ENCODE measurements around the gene SEMA3A.
"Not testable (repeated sequence)": the region's sequence is repeated elsewhere in the genome, so short reads cannot be mapped to it uniquely, and the experiment has no call there.

Gene SEMA3A

DNA sequence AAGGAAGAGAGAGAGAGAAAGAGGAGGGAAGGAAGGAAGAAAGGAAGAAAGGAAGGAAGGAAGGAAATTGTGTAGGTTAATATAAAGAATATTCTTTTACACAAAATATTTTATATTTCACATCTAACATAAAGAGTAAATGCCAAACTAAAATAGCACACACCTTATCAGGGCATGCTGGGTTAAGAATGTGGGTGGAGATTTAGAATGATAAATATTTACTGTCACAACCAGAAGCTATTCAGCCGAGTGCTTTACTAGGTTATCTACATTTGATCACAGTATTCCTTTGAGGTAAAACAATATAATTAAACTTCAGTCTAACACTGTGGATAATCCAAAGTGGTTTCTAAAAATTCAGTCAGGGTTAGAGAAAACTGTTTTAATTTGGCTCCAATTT lies 103.3 kb downstream of the SEMA3A start:
- no peak for DNase-seq
- in situ Hi-C loops (cut with HindIII; ENCODE audit: low pct_ligation_motif_present, low pct_unique_long_range_greater_than_20kb, low sequenced_read_pairs) = no loop called here

GRCh38 chr7:84088802-84089201 lies 105.8 kb downstream of the SEMA3A start:
- DNase-seq = no peak
- in situ Hi-C loops (cut with HindIII; ENCODE audit: low pct_ligation_motif_present, low pct_unique_long_range_greater_than_20kb, low sequenced_read_pairs) = no loop called here

GRCh38 chr7:84085998-84086397 lies 108.6 kb downstream of the SEMA3A start:
- no peak for DNase-seq
- in situ Hi-C loops (cut with HindIII; ENCODE audit: low pct_ligation_motif_present, low pct_unique_long_range_greater_than_20kb, low sequenced_read_pairs) = no loop called here

DNA sequence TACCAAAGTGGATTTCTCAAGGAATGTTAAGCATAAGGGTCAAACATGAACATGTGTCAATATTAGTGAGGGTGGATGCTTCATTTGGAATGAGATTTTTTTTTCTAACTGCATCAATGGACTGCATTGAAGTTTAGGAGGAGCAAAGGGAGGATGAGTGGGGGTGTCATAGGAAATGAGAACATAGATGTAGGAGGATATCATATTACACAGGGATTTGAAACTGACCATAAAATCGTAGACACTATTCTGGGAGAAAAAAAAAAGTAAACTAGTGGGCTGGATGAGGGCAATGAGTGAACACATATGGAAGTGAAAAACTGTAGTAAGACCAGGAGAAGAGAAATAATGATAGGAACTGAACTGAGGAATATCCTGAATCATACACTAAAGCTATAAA lies 109.4 kb downstream of the SEMA3A start:
- DNase-seq = no peak
- in situ Hi-C loops (cut with HindIII; ENCODE audit: low pct_ligation_motif_present, low pct_unique_long_range_greater_than_20kb, low sequenced_read_pairs) = no loop called here

DNA sequence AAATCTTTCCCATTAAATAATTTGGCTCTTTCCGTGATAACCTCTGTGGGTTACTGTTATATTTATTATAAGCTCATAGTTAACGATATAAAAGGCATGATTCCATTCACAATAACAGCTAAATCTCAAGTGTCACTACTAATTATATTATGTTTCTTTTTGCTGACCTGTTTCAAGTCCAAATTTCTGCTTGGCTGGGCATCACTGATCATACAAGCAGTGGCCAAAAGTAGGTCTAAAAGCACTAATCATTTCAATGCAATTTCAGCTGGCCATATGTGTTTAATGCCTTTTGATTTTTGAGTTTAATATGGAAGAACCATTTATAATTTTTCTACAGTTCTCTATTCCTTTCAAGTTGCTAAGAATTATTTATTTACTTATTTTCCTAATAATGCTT lies 110.7 kb downstream of the SEMA3A start:
- in situ Hi-C loops (cut with HindIII; ENCODE audit: low pct_ligation_motif_present, low pct_unique_long_range_greater_than_20kb, low sequenced_read_pairs) = no loop called here
- no peak for DNase-seq

GRCh38 chr7:84081973-84082522 lies 112.5 kb downstream of the SEMA3A start:
- DNase-seq = no peak
- in situ Hi-C loops (cut with HindIII; ENCODE audit: low pct_ligation_motif_present, low pct_unique_long_range_greater_than_20kb, low sequenced_read_pairs) = no loop called here

DNA sequence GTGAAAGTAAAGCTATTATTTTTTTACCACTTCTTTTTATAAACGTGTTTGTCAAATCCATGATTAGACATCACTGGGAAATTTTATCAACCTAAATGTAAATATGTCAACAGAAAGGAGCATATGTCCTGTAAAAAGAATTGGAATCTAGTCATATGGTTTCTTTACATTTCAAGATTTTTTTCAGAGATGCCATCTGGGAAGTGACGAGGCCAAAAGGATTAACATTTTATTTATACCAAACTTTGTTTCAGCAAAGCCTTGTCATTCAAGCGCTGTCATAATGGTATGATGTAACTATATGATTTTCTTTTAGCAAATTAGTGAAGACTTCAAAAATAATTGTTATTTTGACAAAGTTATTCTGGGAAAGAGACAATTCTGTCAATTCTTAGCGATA lies 117.3 kb downstream of the SEMA3A start:
- in situ Hi-C loops (cut with HindIII; ENCODE audit: low pct_ligation_motif_present, low pct_unique_long_range_greater_than_20kb, low sequenced_read_pairs) = no loop called here
- DNase-seq = no peak

DNA sequence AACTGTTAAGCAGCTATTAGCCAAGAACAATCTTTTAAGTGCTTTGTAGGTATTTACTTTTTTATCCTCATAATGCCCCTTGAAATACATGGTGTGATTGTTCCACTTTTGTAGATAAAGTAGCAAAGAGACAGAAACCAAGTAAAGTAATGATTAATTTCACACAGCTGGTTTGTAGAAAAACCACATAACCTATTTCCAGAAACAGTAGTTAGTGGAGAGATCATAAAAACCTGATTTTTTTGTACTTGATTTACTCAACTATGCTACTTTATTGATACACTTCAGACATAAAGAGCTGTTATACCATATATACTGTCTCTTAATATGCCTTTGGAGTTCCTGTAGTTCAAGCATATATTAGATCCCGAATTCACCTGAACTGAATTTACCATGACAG lies 118.4 kb downstream of the SEMA3A start:
- DNase-seq = no peak
- in situ Hi-C loops (cut with HindIII; ENCODE audit: low pct_ligation_motif_present, low pct_unique_long_range_greater_than_20kb, low sequenced_read_pairs) = no loop called here

GRCh38 chr7:84073186-84073875 lies 121.3 kb downstream of the SEMA3A start:
- no peak for DNase-seq
- in situ Hi-C loops (cut with HindIII; ENCODE audit: low pct_ligation_motif_present, low pct_unique_long_range_greater_than_20kb, low sequenced_read_pairs) = no loop called here

- no peak for DNase-seq
- in situ Hi-C loops (cut with HindIII; ENCODE audit: low pct_ligation_motif_present, low pct_unique_long_range_greater_than_20kb, low sequenced_read_pairs) = no loop called here
These were observed 123.8 kb downstream of the SEMA3A start for GRCh38 chr7:84070770-84071169.

DNA sequence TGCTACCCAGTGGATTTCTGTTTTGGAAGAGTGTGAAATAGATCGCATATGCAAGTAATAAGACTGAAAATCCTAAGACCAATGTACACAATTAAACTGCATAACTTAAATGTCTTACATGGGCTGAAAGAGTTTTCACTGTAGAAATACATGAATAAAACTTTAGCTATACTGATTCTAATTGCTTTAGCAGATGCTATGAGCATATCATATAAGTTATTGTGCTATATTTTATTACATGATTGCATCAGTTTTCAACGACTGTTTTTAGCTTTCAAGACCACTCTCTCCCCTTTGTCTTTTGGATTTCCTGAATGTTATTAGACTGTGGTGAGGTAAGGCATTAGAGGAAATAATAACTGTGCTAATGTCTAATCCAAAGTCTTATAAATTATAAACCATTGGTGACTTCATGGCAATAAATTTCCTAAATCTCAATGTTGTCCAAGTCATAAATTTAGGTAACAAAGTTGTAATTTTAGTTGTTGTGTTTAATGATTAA lies 124.5 kb downstream of the SEMA3A start:
- no peak for DNase-seq
- in situ Hi-C loops (cut with HindIII; ENCODE audit: low pct_ligation_motif_present, low pct_unique_long_range_greater_than_20kb, low sequenced_read_pairs) = no loop called here

DNA sequence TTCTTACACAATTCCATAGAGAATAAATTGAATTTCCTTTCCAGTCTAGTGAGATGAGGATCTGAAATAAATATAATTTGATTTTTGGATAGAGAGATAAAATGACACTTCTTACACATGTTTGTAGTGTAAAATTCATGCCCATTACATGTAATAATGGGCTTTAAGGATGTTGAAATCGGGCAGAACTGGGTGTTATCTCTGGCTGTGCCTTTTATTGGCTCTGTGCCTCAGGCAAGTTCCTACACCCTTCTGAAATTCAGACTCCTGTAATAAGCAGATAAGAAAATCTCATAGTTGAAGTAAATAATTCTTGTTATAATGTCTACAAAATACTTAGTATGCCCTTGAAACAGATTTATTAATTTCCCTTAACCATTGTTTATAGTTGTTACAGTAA lies 125.6 kb downstream of the SEMA3A start:
- in situ Hi-C loops (cut with HindIII; ENCODE audit: low pct_ligation_motif_present, low pct_unique_long_range_greater_than_20kb, low sequenced_read_pairs) = no loop called here
- DNase-seq = no peak

GRCh38 chr7:84062489-84062901 lies 132.1 kb downstream of the SEMA3A start:
- DNase-seq; in situ Hi-C loops (cut with HindIII; ENCODE audit: low pct_ligation_motif_present, low pct_unique_long_range_greater_than_20kb, low sequenced_read_pairs): not testable (repeated sequence)

DNA sequence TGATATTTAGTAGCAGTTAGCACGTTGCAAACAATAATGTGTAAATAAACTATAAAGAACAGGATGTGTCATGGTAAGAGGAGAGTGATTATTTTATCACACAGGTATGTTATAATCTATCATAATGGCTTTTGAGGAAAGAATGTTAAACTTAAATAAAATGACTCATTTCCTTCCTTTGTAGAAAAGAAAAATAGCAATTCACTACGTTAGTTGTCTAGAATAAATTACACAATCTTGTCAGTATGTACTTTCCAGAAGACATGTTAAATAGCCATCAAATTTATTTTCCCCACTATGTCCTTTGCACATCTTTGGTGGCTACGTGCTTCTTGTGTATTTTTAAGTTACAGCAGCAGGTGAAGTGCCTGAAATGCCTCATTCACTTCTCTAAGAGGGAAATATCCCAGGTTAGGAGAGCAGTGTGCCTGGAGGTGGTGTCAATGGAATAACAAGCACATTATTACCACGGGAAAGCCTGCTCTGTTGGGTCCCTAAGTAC lies 133.8 kb downstream of the SEMA3A start:
- in situ Hi-C loops (cut with HindIII; ENCODE audit: low pct_ligation_motif_present, low pct_unique_long_range_greater_than_20kb, low sequenced_read_pairs) = no loop called here
- no peak for DNase-seq

GRCh38 chr7:84060000-84060399 lies 134.6 kb downstream of the SEMA3A start:
- in situ Hi-C loops (cut with HindIII; ENCODE audit: low pct_ligation_motif_present, low pct_unique_long_range_greater_than_20kb, low sequenced_read_pairs) = no loop called here
- no peak for DNase-seq

DNA sequence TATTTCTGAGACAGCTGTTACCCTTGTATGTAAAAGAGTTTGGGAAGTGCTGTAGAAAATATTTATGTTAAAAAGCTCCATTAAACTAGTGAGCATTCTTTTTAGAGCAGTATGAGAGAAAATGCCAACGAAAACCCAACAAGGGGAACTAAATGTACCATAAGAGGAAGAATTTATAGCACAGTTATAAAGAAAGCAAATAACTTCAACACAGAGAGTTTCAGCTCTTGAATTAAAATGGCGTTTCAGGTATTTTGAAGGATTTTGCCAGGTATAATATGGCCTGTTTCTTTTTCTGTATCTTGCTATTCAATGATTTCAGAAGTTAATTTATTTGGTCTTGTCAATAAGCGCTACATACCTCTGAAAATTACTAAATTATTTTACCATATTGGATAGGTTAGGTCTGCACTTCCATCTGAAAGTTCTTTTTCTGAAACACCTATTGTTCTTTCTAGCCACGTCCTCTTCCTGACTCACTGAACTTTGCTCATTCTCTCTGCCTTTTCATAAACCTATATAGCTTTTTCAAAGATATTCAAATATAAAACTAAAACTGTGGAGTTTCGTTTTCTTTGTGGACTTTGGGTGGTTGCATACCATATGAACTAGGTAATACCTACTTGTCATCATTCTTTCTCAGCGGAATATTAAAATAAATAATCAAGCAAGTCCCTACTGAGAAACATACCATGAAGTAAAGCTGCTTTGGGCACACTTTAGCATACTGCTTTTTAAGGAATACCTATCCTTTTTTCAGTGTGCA lies 136.1 kb downstream of the SEMA3A start:
- in situ Hi-C loops (cut with HindIII; ENCODE audit: low pct_ligation_motif_present, low pct_unique_long_range_greater_than_20kb, low sequenced_read_pairs) = no loop called here
- DNase-seq = no peak

GRCh38 chr7:84057576-84057975 lies 137.0 kb downstream of the SEMA3A start:
- in situ Hi-C loops (cut with HindIII; ENCODE audit: low pct_ligation_motif_present, low pct_unique_long_range_greater_than_20kb, low sequenced_read_pairs) = no loop called here
- no peak for DNase-seq

DNA sequence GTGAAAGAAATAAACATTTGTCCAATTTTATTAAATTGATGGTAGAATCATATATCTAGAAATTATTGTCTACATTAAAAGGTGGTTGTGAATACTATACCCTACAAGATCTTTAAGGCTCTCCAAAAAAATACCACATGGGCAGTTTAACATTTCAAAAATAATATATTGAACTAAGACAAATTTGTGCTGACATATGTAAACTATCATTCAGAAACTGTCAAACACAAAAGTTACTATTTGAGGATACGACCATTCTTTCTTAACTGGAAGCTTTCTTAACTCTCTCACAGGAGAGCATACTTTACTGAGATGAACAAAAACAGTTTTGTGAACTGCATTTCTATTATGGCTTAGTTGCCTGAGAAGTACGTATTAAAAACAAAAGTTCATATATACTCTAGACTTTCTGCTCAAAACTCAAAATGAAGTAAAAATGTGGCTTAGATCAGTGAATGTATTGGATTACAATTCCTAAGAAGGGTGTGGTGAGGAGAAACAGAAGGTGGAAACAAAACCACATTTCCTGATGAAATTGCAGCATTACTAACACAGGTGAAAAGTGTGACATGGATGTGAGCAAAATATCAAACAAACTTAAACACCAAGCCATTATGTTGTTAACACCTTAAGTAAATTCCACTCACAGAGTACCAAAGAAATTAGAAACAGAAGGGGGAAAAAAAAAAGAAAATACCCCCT lies 138.5 kb downstream of the SEMA3A start:
- in situ Hi-C loops (cut with HindIII; ENCODE audit: low pct_ligation_motif_present, low pct_unique_long_range_greater_than_20kb, low sequenced_read_pairs) = no loop called here
- no peak for DNase-seq

DNA sequence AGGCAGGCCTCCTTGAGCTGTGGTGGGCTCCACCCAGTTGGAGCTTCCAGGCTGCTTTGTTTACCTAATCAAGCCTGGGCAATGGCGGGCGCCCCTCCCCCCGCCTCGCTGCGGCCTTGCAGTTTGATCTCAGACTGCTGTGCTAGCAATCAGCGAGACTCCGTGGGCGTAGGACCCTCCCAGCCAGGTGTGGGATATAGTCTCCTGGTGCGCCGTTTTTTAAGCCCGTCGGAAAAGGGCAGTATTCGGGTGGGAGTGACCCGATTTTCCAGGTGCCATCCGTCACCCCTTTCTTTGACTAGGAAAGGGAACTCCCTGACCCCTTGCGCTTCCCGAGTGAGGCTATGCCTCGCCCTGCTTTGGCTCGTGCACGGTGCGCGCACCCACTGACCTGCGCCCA lies 139.4 kb downstream of the SEMA3A start:
- DNase-seq; in situ Hi-C loops (cut with HindIII; ENCODE audit: low pct_ligation_motif_present, low pct_unique_long_range_greater_than_20kb, low sequenced_read_pairs): not testable (repeated sequence)
